Stimulated activated CD4-positive, alpha-beta T cell treated with anti-CD3 and anti-CD28 coated beads, TNF-alpha, amount 100 ng/mL, for 1 hour (primary cell): ENCODE measurements around the gene ABLIM2.

Source experiments
- DNase-seq, 3 donors: peaks; one replicate each; pipeline ENCODE4 v3.0.0-alpha.2; 2020; ENCODE audit warnings: low read depth in 3 of 3, low spot score in 1 of 3

ABLIM2 gene

DNA sequence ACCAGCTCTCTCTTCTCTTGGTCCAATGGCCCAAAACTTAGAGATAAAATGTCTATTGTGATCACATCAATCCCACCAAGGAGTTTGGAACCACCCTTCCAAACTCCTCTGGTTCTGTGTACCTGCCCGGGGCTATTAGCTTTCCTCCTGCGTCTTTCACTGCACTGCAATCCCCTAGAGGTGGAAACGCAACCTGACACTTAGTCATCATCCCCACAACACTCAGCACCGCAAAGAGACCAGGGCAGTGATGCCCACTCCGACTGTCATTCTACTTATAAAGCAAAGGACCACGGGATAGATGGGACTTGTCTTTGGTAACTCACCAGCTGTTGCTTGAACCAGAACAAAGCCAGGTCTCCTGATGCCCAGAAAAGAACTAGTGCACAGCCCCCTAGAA, 240.9 kb downstream of the ABLIM2 start:
- DNase-seq: no peak

GRCh38 chr4:7915875-7916242, 242.8 kb downstream of the ABLIM2 start:
- no peak for DNase-seq
